Activated naive CD8-positive, alpha-beta T cell treated with anti-CD3 and anti-CD28 coated beads, Interleukin-2, amount 50 U/mL, for 24 hours (primary cell): ENCODE data around the gene PACSIN3.

Experiments used
- ATAC-seq: fragments of 150-1000 bp; cut with Tn5 transposase; one replicate; pipeline ENCODE4 v1.10.0; 2021
- DNase-seq: peaks from one replicate; pipeline ENCODE4 v3.0.0; 2021
- H3K27ac Mint-ChIP-seq: one replicate; pipeline ENCODE4 v1.8.0; 2021; ENCODE audit warnings: mild to moderate bottlenecking, mixed read lengths
- H3K27me3 Mint-ChIP-seq: one replicate; pipeline ENCODE4 v1.8.0; 2021; ENCODE audit warnings: mixed read lengths
- H3K36me3 Mint-ChIP-seq: one replicate; pipeline ENCODE4 v1.8.0; 2021; ENCODE audit warnings: low read depth, mixed read lengths
- H3K4me1 Mint-ChIP-seq: one replicate; pipeline ENCODE4 v1.8.0; 2021; ENCODE audit warnings: mixed read lengths
- H3K4me3 Mint-ChIP-seq: one replicate; pipeline ENCODE4 v1.8.0; 2021; ENCODE audit warnings: mild to moderate bottlenecking, moderate library complexity, mixed read lengths
- H3K9me3 Mint-ChIP-seq: one replicate; pipeline ENCODE4 v1.8.0; 2021; ENCODE audit warnings: mixed read lengths

PACSIN3 gene

DNA sequence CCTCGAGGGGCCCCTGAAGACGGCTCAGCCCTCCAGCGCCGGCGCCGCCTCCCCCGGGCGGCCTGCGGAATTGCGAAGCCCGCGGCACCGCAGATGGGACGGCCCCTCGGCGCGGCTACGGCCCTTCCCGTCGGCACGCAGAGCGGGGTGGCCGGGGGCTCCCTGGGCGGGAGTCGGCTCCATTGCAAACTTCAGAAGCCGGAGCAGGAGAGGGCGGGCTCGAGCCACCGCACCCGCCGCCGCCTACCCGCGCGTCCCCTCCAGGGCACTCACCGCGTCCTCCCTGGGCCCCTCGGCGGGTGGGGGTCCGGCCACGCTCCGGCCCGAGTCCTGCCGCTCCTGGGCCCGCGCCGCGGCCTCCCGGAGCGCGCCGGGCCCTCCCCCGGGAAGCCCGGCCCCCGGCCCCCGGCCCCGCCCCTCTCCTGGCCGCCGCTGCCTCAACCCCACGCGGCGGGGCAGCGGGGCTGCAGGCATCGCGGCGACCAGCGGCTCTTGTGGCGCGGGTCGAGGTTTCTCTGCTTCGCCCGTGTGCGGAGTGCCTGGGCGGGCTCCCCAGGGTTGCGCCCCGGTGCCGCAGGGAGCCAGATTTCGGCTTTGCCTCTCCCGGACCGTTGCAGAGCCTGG, at the start of gene PACSIN3:
PACSIN3 (minus strand) TSS at position 359 of the 624 bp plus-strand sequence. CDS start 3,707 bp downstream, outside the sequence.
- H3K27me3 Mint-ChIP-seq, result peaks cover 37% of the 10 kb centered on the region
- peaks cover 14% of the 10 kb centered on the region for H3K4me1 Mint-ChIP-seq
- H3K9me3 Mint-ChIP-seq, result no peaks in the 10 kb centered on the region
- H3K36me3 Mint-ChIP-seq, result peaks cover 1% of the 10 kb centered on the region
- ATAC-seq, result peak; percentile 59
- DNase-seq, result peak; percentile 61
- H3K27ac Mint-ChIP-seq, result peak within 1 kb of the TSS; percentile 74
- H3K4me3 Mint-ChIP-seq, result peak within 1 kb of the TSS; percentile 72

DNA sequence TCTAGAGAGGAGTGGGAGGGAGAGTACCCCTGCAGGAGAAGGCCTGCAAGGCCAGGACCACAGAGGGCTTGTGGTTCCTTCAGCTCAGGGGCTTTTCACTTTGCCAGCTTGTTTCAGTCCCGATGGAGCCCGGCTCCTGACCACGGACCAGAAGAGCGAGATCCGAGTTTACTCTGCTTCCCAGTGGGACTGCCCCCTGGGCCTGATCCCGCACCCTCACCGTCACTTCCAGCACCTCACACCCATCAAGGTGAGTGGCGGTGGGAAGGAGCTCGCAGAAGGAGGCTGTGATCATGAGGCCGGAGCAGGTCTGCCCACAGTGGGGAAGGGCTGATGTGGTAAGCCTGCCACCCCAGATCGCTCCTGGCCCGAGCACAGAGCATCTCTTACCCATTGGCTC, 48.9 kb upstream of the PACSIN3 start:
- H3K9me3 Mint-ChIP-seq, result no peaks in the 10 kb centered on the region

DNA sequence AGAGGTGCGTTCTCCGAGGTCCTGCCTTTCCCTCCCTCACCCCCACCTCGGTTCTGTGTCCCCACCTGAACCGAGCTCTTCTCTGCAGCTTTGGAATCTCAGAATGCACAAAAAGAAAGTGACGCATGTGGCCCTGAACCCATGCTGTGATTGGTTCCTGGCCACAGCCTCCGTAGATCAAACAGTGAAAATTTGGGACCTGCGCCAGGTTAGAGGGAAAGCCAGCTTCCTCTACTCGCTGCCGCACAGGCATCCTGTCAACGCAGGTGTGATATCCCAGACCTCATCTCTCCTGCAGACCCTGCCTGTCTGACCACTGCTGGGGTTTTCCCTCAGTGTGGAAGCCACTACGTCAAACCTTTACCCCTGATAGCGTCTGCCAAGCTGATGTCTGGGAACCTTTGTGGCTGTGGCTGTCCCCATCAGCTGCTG, 48.5 kb upstream of the PACSIN3 start:
- Mint-ChIP-seq H3K4me3 (peak overlapping the region; percentile 36), H3K4me1 (peaks cover 26% of the 10 kb centered on the region), H3K9me3 (no peaks in the 10 kb centered on the region), H3K27ac (peak overlapping the region; percentile 88), H3K36me3 (peaks cover 46% of the 10 kb centered on the region), H3K27me3 (no peaks in the 10 kb centered on the region)
- ATAC-seq (peak; percentile 87), DNase-seq (peak; percentile 38)

More for the DNA sequence above, 48.9 kb upstream of the PACSIN3 start:
- peak overlapping the region; percentile 88 for H3K27ac Mint-ChIP-seq
- no peaks in the 10 kb centered on the region for H3K27me3 Mint-ChIP-seq
- ATAC-seq (no peak), DNase-seq (no peak)
- H3K4me1 Mint-ChIP-seq, result peaks cover 26% of the 10 kb centered on the region
- peaks cover 51% of the 10 kb centered on the region for H3K36me3 Mint-ChIP-seq
- H3K4me3 Mint-ChIP-seq, result no peak overlapping the region

DNA sequence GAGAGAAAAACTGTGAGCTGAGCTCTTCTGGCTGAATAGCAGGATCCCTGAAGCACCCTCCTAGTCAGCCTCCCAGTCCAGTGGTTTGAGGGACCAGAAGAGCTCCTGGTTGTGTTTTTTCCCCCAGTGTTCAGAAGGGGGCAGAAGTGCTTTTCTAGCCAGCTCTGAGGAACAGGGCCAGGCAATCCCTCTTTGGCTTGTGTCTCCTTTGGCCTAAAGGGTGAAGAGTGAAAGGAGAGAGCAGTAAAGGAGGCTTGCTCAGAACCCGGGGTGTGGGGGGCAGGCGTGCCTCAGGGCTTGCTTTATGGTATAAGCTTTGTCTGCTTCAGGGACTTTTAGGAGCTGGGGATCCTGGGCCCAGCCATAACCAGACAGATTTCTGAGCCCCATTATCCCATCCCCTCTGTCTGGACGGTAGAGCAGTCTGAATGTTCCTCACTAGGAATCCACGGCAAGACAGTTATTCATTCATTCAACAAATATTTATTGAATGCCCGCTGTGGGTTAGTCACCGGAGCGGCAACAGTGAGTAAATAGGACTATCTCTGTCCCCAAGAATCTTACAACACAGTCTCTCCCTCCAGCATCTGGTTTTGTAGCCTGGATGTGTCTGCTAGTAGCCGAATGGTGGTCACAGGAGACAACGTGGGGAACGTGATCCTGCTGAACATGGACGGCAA, 47.9 kb upstream of the PACSIN3 start:
- peaks cover 26% of the 10 kb centered on the region for H3K4me1 Mint-ChIP-seq
- peak; percentile 45 for ATAC-seq
- H3K27ac Mint-ChIP-seq, result peak overlapping the region; percentile 88
- no peaks in the 10 kb centered on the region for H3K27me3 Mint-ChIP-seq
- H3K9me3 Mint-ChIP-seq, result no peaks in the 10 kb centered on the region
- peaks cover 47% of the 10 kb centered on the region for H3K36me3 Mint-ChIP-seq
- H3K4me3 Mint-ChIP-seq, result peak overlapping the region; percentile 36
- DNase-seq, result no peak

DNA sequence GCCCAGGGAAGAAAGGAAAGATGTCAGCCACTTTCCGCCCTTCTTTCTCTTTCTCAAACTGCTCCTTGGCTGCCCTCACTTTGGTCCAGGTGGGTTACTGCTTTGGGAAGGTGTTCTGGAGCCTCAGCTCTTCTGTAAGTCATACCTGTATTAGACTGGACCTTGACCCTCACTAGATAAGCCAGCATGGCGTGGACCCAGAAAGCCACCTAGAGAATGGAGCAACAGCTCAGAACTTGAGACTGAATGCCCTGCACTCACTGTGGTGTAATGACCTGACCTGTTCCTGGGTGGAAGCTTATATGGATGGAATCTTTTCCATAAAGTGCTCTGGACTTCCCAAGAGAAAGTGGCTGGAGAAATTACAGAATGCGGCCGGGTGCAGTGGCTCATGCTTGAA, 46.8 kb upstream of the PACSIN3 start:
- H3K4me3 Mint-ChIP-seq, result no peak overlapping the region
- H3K4me1 Mint-ChIP-seq, result peaks cover 26% of the 10 kb centered on the region
- peaks cover 50% of the 10 kb centered on the region for H3K36me3 Mint-ChIP-seq
- ATAC-seq, result no peak
- no peaks in the 10 kb centered on the region for H3K27me3 Mint-ChIP-seq
- H3K27ac Mint-ChIP-seq, result no peak overlapping the region
- H3K9me3 Mint-ChIP-seq, result no peaks in the 10 kb centered on the region
- no peak for DNase-seq

DNA sequence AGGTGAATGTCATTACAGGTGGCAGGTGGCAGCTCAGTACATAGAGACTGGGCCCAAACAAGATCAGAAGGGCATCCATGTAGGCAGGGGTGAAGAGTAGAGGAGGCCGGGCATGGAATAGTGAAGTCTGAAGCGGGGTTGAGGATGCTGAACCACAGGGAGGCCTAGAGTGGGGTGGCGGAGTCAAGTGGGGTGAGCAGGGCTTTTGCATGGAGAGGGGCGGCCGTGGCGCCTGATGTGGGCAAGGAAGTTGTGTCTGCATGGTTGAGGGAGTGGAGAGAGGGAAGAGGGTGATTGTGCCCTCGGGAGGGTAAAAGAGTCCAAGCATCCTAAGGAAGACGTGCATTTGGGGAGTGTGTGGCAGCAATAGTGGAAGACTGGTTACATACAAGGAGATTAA, 42.9 kb upstream of the PACSIN3 start:
- H3K27ac Mint-ChIP-seq, result no peak overlapping the region
- H3K36me3 Mint-ChIP-seq, result peaks cover 54% of the 10 kb centered on the region
- no peak overlapping the region for H3K4me3 Mint-ChIP-seq
- DNase-seq, result no peak
- no peaks in the 10 kb centered on the region for H3K27me3 Mint-ChIP-seq
- H3K9me3 Mint-ChIP-seq, result no peaks in the 10 kb centered on the region
- peaks cover 32% of the 10 kb centered on the region for H3K4me1 Mint-ChIP-seq
- ATAC-seq, result no peak

DNA sequence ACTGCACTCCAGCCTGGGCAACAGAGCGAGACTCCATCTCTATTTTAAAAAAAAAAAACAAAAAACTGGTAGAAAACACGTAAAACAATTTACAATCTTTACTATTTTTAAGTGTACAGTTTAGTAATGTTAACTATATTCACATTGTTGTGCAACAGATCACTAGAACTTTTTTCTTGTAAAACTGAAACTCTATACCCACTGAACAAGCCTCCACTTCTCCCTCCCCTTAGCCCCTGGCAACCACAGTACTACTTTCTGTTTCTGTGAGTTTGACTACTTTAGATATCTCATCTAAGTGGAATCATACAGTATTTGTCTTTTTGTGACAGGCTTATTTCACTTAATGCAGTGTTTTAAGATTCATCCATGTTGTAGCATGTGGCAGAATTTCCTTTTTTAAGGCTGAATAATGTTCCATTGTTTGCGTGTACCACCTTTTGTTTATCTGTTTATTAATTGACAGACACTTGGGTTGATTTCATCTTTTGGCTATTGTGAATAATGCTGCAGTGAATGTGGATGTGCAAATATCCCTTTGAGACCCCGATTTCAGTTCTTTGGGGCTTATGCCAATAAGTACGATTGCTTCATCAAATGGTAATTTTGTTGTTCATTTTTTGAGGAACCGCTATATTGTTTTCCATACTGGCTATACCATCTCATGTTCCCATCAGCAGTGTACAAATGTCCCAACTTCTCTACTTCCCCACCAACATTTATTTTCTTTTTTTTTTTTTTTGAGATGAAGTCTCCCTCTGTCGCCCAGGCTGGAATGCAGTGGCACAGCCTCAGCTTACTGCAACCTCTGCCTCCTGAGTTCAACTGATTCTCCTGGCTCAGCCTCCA, 39.5 kb upstream of the PACSIN3 start:
- Mint-ChIP-seq H3K9me3 (no peaks in the 10 kb centered on the region), H3K27me3 (no peaks in the 10 kb centered on the region), H3K4me3 (peak overlapping the region; percentile 69), H3K27ac (peak overlapping the region; percentile 84), H3K4me1 (peaks cover 29% of the 10 kb centered on the region), H3K36me3 (peaks cover 68% of the 10 kb centered on the region)
- ATAC-seq (peak; percentile 97), DNase-seq (no peak)

DNA sequence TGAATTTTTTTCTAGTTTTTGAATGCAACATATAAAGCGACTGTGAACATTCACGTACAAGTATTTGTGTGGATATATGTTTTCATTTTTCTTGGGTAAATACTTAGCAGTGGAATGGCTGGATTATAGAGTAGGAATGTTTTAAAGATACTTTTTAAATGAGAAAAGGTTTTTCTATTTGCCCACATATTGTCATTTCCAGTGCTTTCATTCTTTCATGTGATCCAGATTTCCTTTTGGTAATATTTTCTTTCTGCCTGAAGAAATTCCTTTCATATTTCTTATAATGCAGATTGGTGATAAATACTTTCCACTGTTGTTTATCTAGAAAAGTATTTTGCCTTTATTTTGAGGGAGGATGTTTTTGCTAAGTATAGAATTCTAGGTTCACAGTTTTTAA, 36.5 kb upstream of the PACSIN3 start:
- Mint-ChIP-seq H3K9me3 (no peaks in the 10 kb centered on the region), H3K27me3 (no peaks in the 10 kb centered on the region), H3K4me1 (peaks cover 57% of the 10 kb centered on the region), H3K36me3 (peaks cover 67% of the 10 kb centered on the region), H3K27ac (no peak overlapping the region), H3K4me3 (no peak overlapping the region)
- ATAC-seq (no peak), DNase-seq (no peak)

DNA sequence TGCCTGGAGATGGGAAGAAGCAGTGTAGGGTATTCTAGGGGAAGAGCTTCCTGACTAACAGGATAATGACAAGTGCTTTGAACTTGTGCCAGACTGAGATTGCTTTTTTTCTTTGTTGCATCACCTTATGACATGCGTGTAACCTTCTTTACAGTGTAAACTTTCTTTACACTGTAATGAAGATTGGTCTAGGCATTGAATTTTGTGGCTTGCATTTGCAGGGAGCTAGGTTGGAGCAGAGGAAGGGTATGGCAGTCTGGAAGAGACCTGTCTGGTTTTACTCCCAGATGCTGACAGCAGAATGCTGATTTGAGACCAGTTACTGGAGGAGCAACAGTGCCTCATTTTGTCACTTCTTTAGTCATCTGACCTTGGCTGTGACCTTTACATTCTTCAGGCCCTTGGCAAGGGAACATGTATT, 34.2 kb upstream of the PACSIN3 start:
- H3K4me1 Mint-ChIP-seq, result peaks cover 61% of the 10 kb centered on the region
- no peaks in the 10 kb centered on the region for H3K9me3 Mint-ChIP-seq
- H3K27me3 Mint-ChIP-seq, result no peaks in the 10 kb centered on the region
- peak overlapping the region; percentile 79 for H3K27ac Mint-ChIP-seq
- ATAC-seq (no peak), DNase-seq (no peak)
- H3K4me3 Mint-ChIP-seq, result no peak overlapping the region
- peaks cover 66% of the 10 kb centered on the region for H3K36me3 Mint-ChIP-seq

DNA sequence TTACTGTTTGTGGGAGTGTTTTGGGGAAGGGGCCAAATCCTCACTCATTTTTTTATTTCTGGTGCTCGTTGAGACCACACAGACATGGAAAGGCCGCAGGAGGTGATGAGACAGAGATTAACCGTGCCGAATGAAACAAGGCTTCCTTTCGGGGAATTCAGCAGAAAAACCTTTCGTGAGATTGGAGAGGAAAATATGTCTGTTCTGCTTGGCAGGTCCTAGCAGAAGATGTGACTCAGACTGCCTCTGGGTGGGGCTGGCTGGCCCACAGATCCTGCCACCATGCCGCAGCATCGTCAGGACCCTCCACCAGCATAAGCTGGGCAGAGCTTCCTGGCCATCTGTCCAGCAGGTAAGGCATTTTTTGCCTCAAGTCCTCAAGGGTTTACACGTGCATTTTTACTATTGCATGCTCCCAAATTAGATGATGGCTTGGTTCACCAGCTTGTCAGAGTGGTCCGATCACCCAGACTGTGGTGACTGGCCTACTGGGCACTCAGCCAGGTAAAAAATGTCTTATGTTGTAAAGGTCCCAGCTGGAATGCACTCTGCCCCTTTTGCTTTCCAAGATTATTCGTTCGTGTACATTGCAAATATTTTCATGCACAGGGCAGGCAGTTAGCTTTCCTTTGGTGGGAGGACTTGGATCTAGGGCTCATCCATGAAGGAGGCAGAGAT, 30.0 kb upstream of the PACSIN3 start:
- DNase-seq, result peak; percentile 75
- Mint-ChIP-seq H3K9me3 (no peaks in the 10 kb centered on the region), H3K4me1 (peaks cover 53% of the 10 kb centered on the region), H3K27me3 (no peaks in the 10 kb centered on the region), H3K4me3 (peak overlapping the region; percentile 98), H3K36me3 (peaks cover 45% of the 10 kb centered on the region), H3K27ac (peak overlapping the region; percentile 100)
- peak; percentile 60 for ATAC-seq

DNA sequence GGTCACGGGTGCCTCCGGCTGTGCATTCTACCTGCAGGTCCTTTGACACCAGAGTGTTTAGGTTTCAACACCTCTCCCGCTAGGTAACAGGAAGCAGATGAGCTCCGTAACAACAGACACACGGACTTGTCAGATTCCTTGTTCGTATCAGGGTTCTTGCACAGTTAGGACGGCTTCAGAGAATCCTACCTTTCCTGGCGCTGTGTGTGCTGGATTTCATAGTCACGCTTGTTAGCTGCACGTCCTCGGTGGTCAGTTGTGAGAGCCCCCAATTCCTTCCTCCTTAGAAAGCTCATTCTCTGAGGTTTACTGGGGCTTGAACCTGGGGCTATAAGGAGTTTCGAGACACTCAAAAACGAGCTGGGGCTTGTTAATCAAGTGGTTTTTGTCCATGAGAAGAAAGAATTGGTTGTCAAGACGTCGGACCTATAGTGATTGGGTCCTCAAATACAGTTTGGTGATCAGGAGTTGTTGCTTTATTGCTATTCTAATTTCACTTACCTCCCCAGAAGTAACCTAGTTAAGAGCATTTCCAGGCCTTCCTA, 29.2 kb upstream of the PACSIN3 start:
- no peaks in the 10 kb centered on the region for H3K9me3 Mint-ChIP-seq
- H3K4me3 Mint-ChIP-seq, result peak overlapping the region; percentile 98
- peak overlapping the region; percentile 100 for H3K27ac Mint-ChIP-seq
- H3K4me1 Mint-ChIP-seq, result peaks cover 50% of the 10 kb centered on the region
- DNase-seq (no peak), ATAC-seq (no peak)
- peaks cover 38% of the 10 kb centered on the region for H3K36me3 Mint-ChIP-seq
- no peaks in the 10 kb centered on the region for H3K27me3 Mint-ChIP-seq

DNA sequence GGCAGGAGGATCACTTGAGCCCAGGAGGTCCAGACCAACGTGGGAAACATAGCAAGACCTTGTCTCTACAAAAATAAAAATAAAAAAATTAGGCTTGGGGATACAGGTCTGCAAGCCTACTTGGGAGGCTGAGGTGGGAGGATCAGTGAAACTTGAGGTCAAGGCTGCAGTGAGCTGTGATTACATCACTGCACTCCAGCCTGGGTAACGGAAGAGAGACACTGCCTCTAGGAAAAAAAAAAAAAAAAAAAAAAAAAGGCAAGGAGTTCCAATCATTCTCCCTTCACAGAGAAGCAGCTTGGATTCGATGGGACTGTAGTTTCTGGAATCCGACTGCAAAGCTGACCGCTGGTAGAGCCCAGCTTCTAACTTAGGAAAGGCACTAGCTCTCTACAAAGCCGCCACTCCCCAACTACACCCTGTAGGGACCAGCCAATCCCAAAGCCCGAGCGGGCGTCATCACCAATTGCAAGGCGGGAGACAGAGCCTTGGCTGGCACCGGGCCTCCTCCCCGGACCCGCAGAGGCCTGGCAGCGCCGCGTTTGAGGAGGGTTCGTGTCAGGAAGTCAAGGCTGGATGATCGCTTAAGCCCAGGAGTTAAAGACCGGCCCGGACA, 27.8 kb upstream of the PACSIN3 start:
- peak overlapping the region; percentile 99 for H3K27ac Mint-ChIP-seq
- H3K36me3 Mint-ChIP-seq, result peaks cover 30% of the 10 kb centered on the region
- peaks cover 39% of the 10 kb centered on the region for H3K4me1 Mint-ChIP-seq
- peak; percentile 88 for DNase-seq
- peak overlapping the region; percentile 98 for H3K4me3 Mint-ChIP-seq
- ATAC-seq, result peak; percentile 82
- no peaks in the 10 kb centered on the region for H3K9me3 Mint-ChIP-seq
- H3K27me3 Mint-ChIP-seq, result no peaks in the 10 kb centered on the region

DNA sequence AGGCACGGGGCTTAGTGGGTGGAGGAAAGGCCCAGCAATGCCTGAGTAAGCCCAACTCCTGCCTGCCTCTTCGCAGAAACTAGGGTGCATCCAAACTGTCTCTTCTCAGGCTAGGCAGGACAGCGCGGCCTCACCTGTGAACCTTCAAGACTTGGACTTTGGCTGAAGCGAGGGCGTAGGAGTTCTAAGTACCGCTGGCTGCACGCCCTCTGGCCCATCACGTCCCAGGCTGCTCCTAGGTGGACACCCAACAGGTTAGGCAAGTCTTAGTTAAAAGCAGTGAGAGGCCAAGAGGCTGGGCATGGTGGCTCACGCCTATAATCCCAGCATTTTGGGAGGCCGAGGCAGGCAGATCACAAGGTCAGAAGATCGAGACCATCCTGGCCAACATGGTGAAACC, 26.7 kb upstream of the PACSIN3 start:
- H3K4me3 Mint-ChIP-seq, result no peak overlapping the region
- H3K27me3 Mint-ChIP-seq, result no peaks in the 10 kb centered on the region
- peaks cover 28% of the 10 kb centered on the region for H3K4me1 Mint-ChIP-seq
- H3K36me3 Mint-ChIP-seq, result peaks cover 22% of the 10 kb centered on the region
- no peak overlapping the region for H3K27ac Mint-ChIP-seq
- DNase-seq (no peak), ATAC-seq (no peak)
- no peaks in the 10 kb centered on the region for H3K9me3 Mint-ChIP-seq

DNA sequence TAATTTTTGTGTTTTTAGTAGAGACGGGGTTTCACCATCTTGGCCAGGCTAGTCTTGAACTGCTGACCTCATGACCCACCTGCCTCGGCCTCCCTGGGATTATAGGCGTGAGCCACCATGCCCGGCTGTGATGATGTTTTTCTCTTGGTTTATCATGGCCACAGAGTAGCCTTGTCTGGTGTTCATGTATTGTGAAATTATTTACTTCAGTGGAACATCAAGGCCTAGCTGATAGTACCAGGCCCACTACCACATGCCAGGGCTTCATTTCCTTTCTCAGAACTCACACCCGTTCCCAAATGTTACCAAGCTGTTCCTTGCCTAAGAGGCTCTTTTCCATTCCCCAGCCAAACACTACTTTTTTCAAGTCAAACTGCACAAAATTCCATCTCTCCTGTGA, 22.4 kb upstream of the PACSIN3 start:
- Mint-ChIP-seq H3K27me3 (no peaks in the 10 kb centered on the region), H3K27ac (peak overlapping the region; percentile 34), H3K4me3 (no peak overlapping the region), H3K36me3 (no peaks in the 10 kb centered on the region), H3K9me3 (no peaks in the 10 kb centered on the region), H3K4me1 (peaks cover 1% of the 10 kb centered on the region)
- no peak for DNase-seq
- ATAC-seq, result no peak
